ENCODE measurements around the gene TRIM59. TPM values are rescaled to one million over a fixed set of nuclear protein-coding genes. Genes with fewer than 3 reads are reported as not detected.

Gene TRIM59
- total and polyA plus RNA-seq, 2 donors (not counting 1 experiment from before 2014, with no cell fraction given), result 5.0 to 22.0 TPM

DNA sequence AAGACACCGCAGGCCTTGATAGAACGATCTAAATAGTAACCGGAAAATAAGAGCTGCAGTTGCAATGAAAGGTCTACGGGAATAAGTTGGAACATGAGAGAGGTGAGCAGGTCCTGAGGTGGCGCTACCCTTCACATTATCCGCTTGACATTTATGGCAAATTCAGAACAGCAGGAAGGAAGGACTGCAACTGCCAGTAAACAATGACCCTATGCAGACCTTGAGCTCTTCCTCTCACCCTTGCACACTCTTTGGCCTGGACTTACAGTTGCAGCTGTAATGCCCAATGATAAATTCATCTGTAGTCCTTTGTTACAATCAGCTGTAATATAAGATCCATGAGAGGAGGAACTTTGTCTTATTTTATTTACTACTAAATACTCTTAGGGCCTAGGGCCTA is 32.3 kb upstream of the TRIM59 start:
- H3K9me3 Mint-ChIP-seq (ENCODE audit: insufficient read depth), result no peaks in the 10 kb centered on the region
- H3K4me3 Mint-ChIP-seq, result no peak overlapping the region
- no peak overlapping the region for H3K27ac Mint-ChIP-seq
- Histone ChIP-seq H4K20me1 (ENCODE audit: control insufficient read depth, insufficient read depth, low read length, poor library complexity, severe bottlenecking) (no peaks in the 10 kb centered on the region), H2AFZ (ENCODE audit: insufficient read depth, low read depth, low read length, poor library complexity, severe bottlenecking) (no peak overlapping the region), H3K4me2 (replicated peaks; ENCODE audit: low read depth, low read length, poor library complexity, severe bottlenecking) (no peak overlapping the region), H3K4me3 (ENCODE audit: control extremely low read depth in 1 of 5, extremely low read depth in 1 of 5, insufficient read depth in 1 of 5, low read depth in 2 of 5, low read length in 4 of 5) (no peak overlapping the region), H3K36me3 (replicated peaks in 1 of 2; ENCODE audit: control extremely low read depth in 1 of 2, control insufficient read depth in 1 of 2, extremely low read depth in 1 of 2, insufficient read depth in 2 of 2, low read length in 1 of 2) (no peaks in the 10 kb centered on the region), H3K9ac (ENCODE audit: low read length) (no peak overlapping the region), H3K27ac (ENCODE audit: low read length in 2 of 2) (no peak overlapping the region), H3K4me1 (ENCODE audit: control insufficient read depth in 2 of 2, insufficient read depth in 2 of 2, low read length in 2 of 2) (peaks cover 3 to 7% of the 10 kb centered on the region in 2 donors), H3K9me3 (ENCODE audit: control extremely low read depth in 1 of 3, control insufficient read depth in 2 of 3, insufficient read depth in 1 of 3, low read length in 2 of 3) (no peaks in the 10 kb centered on the region), H3K27me3 (replicated peaks in 1 of 4; ENCODE audit: control extremely low read depth in 1 of 4, control insufficient read depth in 3 of 4, insufficient read depth in 4 of 4, low read length in 3 of 4) (no peaks in the 10 kb centered on the region), H3K79me2 (ENCODE audit: control insufficient read depth, insufficient read depth, low read length) (no peaks in the 10 kb centered on the region)
- WGBS (ENCODE audit: insufficient coverage), result 92% methylated on average over 4 of the region's 6 CpGs
- DNase-seq (no peak), ATAC-seq (ENCODE audit: low read depth) (no peak)
- ChIA-PET CTCF (interaction anchor here (0.7 to 1.2 kb wide), 3 partner anchors 50 to 597 kb away, joined by 3 read pairs; no protein-coding TSS in a partner anchor), POLR2A (no interaction called here)
- TF ChIP-seq EZH2 (IDR thresholded peaks at IDR 0.05; ENCODE audit: borderline replicate concordance, insufficient read depth, low read depth, low read length, poor library complexity, severe bottlenecking) (no peak), CTCF (IDR thresholded peaks at IDR 0.05) (no peak)
- H3K27me3 Mint-ChIP-seq, result peaks cover 5% of the 10 kb centered on the region
- peaks cover 8% of the 10 kb centered on the region for H3K4me1 Mint-ChIP-seq
- intact Hi-C loops (cut with micrococcal nuclease), result loop anchor here (10.0 kb wide), 1 partner anchor 1637 kb away; no protein-coding TSS in a partner anchor

DNA sequence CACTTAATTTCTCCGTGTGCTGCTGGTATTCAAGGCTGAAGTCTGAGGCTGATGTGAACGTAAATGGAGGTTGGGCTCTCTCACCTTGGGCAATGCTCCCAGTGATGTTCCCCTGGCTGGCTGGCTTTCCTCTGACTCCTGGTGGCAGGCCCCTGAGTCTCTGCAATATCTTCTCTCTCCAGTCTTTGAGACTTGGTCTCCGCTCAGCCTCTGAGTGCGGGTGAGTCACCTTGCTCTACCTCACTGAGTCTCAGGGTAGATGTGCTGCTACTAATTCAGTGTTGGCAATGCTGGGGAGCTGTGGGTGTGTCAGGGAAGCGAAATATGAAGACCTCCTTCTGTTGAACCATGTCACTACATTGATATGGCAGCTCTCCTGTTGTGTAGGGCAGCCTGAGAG is 31.3 kb upstream of the TRIM59 start:
- TF ChIP-seq CTCF (IDR thresholded peaks at IDR 0.05), result no peak
- no peak for TF ChIP-seq EZH2 (IDR thresholded peaks at IDR 0.05; ENCODE audit: borderline replicate concordance, insufficient read depth, low read depth, low read length, poor library complexity, severe bottlenecking)
- peaks cover 6% of the 10 kb centered on the region for H3K4me1 Mint-ChIP-seq
- no peaks in the 10 kb centered on the region for H3K27me3 ChIP-seq (replicated peaks in 1 of 4; ENCODE audit: control extremely low read depth in 1 of 4, control insufficient read depth in 3 of 4, insufficient read depth in 4 of 4, low read length in 3 of 4)
- H3K4me2 ChIP-seq (replicated peaks; ENCODE audit: low read depth, low read length, poor library complexity, severe bottlenecking), result no peak overlapping the region
- H2AFZ ChIP-seq (ENCODE audit: insufficient read depth, low read depth, low read length, poor library complexity, severe bottlenecking), result no peak overlapping the region
- H3K4me1 ChIP-seq (ENCODE audit: control insufficient read depth in 2 of 2, insufficient read depth in 2 of 2, low read length in 2 of 2), result peaks cover under 1 to 4% of the 10 kb centered on the region in 2 donors
- CTCF ChIA-PET, result no interaction called here
- H3K27ac ChIP-seq (ENCODE audit: low read length in 2 of 2), result no peak overlapping the region
- H3K4me3 Mint-ChIP-seq, result no peak overlapping the region
- no peaks in the 10 kb centered on the region for H3K79me2 ChIP-seq (ENCODE audit: control insufficient read depth, insufficient read depth, low read length)
- POLR2A ChIA-PET, result no interaction called here
- peaks cover 5% of the 10 kb centered on the region for H3K27me3 Mint-ChIP-seq
- H3K9me3 Mint-ChIP-seq (ENCODE audit: insufficient read depth), result no peaks in the 10 kb centered on the region
- H3K36me3 ChIP-seq (replicated peaks in 1 of 2; ENCODE audit: control extremely low read depth in 1 of 2, control insufficient read depth in 1 of 2, extremely low read depth in 1 of 2, insufficient read depth in 2 of 2, low read length in 1 of 2), result no peaks in the 10 kb centered on the region
- no peak for DNase-seq
- no peak overlapping the region for H3K4me3 ChIP-seq (ENCODE audit: control extremely low read depth in 1 of 5, extremely low read depth in 1 of 5, insufficient read depth in 1 of 5, low read depth in 2 of 5, low read length in 4 of 5)
- H3K27ac Mint-ChIP-seq, result no peak overlapping the region
- intact Hi-C loops (cut with micrococcal nuclease), result loop anchor here (10.0 kb wide), 1 partner anchor 1636 kb away; no protein-coding TSS in a partner anchor
- no peak overlapping the region for H3K9ac ChIP-seq (ENCODE audit: low read length)
- H3K9me3 ChIP-seq (ENCODE audit: control extremely low read depth in 1 of 3, control insufficient read depth in 2 of 3, insufficient read depth in 1 of 3, low read length in 2 of 3), result no peaks in the 10 kb centered on the region
- H4K20me1 ChIP-seq (ENCODE audit: control insufficient read depth, insufficient read depth, low read length, poor library complexity, severe bottlenecking), result no peaks in the 10 kb centered on the region
- ATAC-seq (ENCODE audit: low read depth), result no peak
- 100% methylated on average over 1 of the region's 5 CpGs for WGBS (ENCODE audit: insufficient coverage)

Measured in B cell (primary cell).